ENCODE data around the gene CCDC137. TPM values are rescaled to one million over a fixed set of nuclear protein-coding genes. Genes with fewer than 3 reads are reported as not detected.

Gene CCDC137
- total and polyA plus RNA-seq, 2 of the 13 experiments (the other 11 are each of a cell fraction or from before 2014, with no cell fraction given), result 14.6 to 39.1 TPM

- TF ChIP-seq ATF4 (CRISPR knock-in tag; IDR thresholded peaks at IDR 0.05), result no peak
- TF ChIP-seq DMTF1 (CRISPR knock-in tag; IDR thresholded peaks at IDR 0.05), result no peak
- peak; percentile 39; the same call in 1 of the 2 replicates for TF ChIP-seq ZNF800 (CRISPR knock-in tag; IDR thresholded peaks at IDR 0.05)
- 0 out of 2 replicates have a peak, but pooled peaks have one; percentile 10 for TF ChIP-seq ELF1 (CRISPR knock-in tag; IDR thresholded peaks at IDR 0.05)
- TF ChIP-seq ZNF678 (CRISPR knock-in tag; IDR thresholded peaks at IDR 0.05), result 0 out of 2 replicates have a peak, but pooled peaks have one; percentile 59
- TF ChIP-seq ZNF574 (CRISPR knock-in tag; IDR thresholded peaks at IDR 0.05), result peak; percentile 26; the same call in 1 of the 2 replicates
- 0 out of 2 replicates have a peak, but pooled peaks have one; percentile 40 for TF ChIP-seq KDM3A (CRISPR knock-in tag; IDR thresholded peaks at IDR 0.05; ENCODE audit: low read depth)
- TF ChIP-seq ZNF780A (CRISPR knock-in tag; IDR thresholded peaks at IDR 0.05), result no peak
- peak; percentile 57; the same call in 1 of the 2 replicates for TF ChIP-seq HNF1B (CRISPR knock-in tag; IDR thresholded peaks at IDR 0.05)
- TF ChIP-seq ZNF687 (CRISPR knock-in tag; IDR thresholded peaks at IDR 0.05), result peak; percentile 99
- peak; percentile 68 for TF ChIP-seq ESRRA (CRISPR knock-in tag; IDR thresholded peaks at IDR 0.05; ENCODE audit: low read depth)
- TF ChIP-seq ZSCAN25 (CRISPR knock-in tag; IDR thresholded peaks at IDR 0.05), result peak; percentile 95
- no peak for TF ChIP-seq ZNF317 (CRISPR knock-in tag; IDR thresholded peaks at IDR 0.05)
Measured at GRCh38 chr17:81655378-81656117, 11.0 kb upstream of the CCDC137 start (continued).
